ENCODE results near the gene ATF7.
"Not testable (repeated sequence)": the region's sequence is repeated elsewhere in the genome, so short reads cannot be mapped to it uniquely, and the experiment has no call there.

ATF7 gene

DNA sequence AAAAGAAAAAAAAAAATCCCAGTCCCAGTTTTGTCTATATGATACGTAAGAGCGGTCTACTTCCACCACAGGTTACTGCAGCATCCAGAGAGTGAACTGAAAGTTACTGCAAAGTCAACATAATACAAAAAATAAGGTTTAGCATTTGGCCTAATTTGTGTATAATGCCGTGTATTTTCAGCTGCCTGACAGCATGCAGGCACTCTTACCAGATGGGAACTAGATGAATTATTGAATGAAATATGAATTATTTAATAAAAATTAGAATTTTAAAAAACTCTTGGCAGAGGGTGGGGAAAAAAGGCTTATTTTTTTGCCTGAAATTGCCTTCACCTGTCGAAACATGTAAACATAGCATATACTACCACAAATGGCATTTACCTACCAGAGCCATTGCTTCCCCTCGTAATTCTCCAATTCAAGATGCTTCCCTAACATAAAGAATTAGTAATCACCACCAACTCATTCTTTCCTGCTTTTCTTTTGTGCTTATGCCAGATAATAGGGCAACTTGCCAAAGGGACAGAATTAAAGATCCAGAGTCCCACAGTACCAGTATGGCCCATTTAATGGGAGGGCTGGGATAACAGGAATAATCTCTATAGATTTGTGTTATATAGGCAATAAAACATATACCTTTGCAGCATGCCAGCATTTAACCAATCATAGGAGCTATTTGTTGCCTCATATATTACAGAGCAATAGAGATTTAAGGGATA, 31.1 kb downstream of the ATF7 start:
- DNase-seq: no peak

DNA sequence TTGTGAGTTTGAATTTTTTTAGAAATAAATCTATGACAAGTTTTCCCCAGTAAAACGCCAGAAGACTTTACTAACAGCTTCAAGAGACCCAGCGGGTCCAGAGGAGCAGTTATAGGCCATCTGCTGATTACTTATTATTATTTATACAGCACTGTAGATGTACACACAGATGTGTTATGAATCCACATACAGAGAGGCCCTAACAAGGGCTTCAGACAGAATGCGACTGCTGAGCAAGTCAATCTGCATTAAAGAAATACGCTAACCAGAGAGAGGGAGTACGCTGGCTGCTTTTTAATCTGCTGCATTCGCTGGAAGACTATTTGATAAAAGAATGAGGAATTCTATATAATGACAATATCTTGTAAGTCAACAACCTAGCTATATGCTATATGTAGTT, 32.5 kb downstream of the ATF7 start:
- no peak for DNase-seq

DNA sequence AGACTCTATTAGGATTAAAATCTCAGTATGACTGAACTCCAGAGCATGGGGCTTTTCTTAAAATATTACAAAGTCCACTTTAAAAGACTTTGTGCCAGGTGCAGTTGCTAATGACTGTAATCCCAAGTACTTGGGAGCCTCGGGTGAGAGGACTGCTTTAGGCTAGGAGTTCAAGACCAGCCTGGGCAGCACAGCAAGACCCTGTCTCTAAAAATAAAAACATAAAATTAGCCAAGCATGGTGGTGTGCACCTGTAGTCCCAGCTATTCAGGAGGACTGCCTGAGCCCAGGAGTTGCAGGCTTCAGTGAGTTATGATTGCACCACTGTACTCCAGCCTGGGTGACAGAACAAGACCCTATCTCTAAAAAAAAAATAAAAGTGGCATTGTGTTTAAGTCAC, 33.2 kb downstream of the ATF7 start:
- DNase-seq: no peak

DNA sequence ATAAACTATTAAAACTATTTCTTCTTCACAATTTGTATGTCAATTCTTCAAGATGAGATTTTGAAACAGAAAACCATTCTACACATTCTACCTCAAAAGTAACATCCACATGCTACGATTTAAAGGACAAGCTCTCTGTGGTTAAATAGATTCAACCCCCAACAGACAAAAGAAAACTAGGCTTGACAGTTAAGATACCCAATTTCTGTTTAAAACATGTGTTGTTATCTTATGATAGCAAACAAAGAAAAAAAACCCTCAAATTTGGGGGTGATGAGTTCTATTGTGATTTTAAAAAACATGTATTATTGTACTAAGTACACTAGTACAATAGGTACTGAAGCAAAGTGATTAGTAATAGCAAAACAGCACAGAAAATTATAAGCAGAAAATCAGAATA, 33.8 kb downstream of the ATF7 start:
- no peak for DNase-seq

DNA sequence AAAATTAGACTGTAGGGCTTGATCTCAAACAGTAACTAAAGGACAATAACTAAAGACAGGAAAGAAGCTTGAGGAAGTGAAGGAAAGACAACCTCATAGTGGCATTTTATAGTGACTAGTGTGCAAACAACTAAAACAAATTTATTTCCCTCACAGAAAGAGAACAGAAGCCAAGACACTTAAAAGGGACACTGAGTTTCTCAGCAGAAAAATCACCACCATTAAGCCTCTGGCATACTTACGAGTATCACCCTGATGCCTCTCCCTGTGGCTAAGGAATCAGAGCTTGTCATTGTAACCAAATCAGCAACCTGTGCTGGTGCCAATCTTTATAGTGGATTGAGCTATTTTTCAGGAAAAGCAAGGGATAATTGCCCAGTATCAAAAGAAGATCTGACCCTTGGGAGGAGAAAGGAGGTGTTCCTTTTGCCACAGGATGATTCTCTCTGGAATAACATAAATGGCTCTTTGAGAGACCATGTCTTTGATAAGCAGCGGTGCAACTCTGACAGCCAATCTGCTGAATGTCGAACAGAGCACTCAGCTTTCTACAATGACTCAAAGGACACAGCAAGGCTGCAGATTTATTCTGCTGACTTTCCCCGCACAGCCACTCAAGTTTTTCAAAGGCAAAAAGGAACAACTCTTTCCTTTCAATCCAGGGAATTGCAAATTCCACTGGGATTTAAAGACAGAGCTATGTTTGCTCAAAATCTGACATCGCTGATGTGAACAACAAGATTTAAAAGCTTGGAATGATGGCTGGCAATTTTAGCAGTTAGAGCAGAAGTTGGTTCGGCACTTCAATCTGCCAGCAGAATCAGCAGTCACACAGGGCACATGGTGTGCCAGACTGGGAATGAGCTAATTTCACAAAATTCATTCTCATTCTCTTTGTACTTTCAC, 34.6 kb downstream of the ATF7 start:
- no peak for DNase-seq

DNA sequence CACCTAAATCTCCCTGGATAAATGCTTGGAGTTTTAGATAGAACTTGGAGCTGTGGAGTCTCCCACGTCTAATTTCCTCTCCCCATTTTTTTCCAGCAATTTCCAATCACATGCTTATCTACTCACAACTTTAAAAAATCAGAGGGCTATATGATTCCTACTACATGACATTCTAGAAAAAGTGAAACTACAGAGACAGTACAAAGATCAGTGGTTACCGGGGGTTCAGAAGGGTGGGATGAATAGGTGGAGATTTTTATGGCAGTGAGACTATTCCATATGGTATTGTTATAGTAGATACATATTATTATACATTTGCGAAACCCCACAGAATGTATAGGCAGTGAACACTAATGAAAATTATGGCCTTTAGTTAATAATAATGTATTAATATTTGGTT, 35.5 kb downstream of the ATF7 start:
- DNase-seq: no peak

DNA sequence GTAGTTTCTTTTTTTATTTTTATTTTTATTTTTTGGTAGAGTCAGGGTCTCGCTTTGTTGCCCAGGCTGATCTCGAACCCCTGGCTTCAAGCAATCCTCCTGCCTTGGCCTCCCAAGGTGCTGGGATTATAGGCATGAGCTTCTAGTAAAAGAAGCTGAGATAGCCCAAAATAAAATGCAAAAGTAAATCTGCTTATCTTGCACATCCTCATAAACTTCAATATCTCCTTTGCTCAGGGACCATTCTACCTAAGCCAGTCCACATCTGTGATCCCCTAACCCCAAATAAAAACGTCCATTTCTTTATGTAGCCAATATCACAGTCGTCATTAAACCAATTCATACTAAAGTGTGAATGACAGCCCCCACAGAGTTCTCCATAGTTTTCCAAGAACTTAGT, 36.3 kb downstream of the ATF7 start:
- DNase-seq: no peak

DNA sequence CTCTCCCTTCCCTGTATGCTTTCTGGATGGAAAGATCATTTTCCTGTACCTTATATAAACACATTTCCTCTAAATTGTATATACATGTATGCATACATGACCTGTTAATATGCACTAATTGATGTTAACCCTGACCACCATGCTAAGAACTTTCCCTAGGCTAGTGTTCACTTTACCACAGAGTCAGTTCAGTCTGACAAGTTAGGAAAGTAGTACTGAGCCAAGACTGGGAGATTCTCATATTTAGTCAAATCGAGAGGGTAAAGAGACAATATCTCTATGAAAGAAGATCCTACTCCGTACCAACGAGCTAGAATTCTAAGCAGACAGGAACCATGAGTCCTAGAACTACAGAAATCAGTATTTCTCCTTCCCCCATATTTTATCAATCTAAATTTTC, 36.8 kb downstream of the ATF7 start:
- no peak for DNase-seq

DNA sequence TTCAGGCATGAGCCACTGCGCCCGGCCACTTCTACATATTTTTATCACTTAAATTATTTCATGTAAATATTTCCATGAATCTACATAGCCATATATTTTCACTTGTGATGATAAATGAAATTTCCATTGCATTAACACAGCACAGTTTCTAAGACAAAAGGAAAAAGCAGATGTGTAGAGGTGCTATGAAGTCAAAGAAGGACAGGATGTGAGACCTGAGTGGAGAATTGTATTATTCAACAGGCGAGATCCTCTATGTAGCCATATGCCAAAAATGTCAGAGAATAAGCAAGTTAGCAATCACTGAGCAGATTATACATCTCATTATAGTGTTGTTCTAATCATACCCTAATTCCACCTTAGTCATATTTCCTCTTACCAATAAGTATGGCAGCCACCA, 38.1 kb downstream of the ATF7 start:
- DNase-seq: no peak

DNA sequence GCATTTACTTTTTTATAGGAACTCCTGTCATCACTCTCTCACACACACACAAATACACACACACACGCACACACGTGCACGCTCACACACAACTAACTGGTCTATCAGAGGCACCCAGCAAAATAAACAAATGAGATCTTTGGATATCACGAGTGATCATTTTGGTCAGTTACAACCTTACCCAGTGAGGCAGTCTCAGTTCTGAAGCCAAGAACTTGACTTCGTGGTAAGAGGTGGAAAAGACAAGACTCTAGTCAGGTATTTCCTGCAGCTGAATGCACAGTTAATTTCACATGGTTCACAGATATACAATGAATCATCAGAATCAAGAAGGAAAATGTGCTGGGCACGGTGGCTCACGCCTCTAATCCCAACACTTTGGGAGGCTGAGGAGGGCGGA, 39.4 kb downstream of the ATF7 start:
- no peak for DNase-seq

DNA sequence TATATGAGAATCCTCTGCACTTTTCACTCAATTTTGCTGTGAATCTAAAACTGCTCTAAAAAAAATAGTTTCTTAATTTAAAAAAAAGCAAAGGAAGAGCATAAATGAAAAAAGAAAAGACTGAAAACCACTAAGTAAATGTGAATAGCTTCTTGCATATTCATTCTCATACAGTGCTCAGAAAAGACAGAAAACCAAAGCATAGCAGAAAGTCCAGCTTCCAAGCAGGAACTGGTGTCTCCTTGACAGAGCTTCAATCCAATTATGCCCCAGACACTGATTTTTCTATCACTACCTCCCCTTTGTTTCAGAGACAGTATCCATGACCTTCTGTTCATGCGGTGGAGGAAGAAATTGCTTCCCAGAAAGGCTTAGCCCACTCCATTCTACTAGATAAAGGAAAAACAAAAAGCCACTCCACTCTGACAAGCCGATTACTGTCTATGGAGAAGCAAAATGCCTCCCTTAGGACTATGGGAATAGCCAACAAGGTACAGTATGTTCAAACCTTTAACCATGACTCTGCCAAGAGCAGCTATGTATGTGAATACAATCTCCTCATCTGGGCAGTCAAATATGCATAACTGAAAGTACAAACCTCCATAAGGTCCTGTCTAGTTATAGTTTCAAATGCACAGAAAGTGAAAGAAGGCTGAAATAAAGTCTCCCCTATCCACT, 40.6 kb downstream of the ATF7 start:
- no peak for DNase-seq

DNA sequence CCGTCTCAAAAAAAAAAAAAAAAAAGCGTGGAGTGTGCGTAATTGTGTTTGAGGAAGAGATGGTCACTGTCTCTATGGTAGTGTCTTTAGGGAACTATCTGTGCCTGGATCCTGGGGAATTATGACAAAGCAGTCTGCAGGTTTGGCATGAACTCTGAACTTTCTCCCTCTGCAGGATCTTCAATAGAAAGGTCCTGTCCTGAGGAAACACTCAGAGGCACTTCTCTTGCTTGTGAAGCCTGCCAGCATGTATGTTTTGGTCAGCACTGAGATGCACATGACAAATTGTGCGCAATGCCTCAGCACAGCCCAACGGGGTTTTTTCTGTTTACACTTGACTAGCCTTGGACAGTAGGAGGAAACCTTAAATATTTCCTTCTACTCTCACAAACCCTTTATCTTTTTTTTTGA, 46.6 kb downstream of the ATF7 start:
- no peak for DNase-seq

DNA sequence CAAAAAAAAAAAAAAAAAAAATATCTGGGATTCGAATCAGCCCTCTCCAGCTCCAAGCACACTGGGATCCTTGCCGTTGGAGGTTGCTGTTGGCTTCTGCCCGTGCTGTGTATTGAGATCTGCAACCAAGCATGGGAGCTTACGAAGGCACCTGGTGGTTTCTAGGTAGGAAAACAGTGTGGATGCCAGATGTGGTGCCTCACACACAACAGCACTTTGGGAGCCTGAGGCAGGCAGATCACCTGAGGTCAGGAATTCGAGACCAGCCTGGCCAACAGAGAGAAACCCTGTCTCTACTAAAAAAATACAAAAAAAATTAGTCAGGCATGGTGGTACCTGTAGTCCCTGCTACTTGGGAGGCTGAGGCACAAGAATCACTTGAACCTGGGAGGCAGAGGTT, 47.4 kb downstream of the ATF7 start:
- DNase-seq: no peak

DNA sequence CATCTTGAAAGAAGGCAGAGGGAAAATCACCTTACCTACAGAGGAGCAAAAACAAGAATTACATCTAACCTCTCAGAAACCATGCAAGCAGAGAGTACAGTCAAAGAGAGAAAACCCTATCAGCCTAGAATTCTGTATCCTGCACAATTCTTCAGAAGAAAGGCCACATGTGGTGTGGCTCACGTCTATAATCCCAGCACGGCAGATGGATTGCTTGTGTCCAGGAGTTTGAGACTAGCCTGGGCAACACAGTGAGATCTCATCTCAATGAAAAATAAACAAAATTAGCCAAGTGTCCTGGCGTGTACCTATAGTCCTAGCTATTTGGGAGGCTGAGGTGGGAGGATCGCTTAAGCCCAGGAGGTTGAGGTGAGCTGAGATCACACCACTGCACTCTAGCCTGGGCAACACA, 48.2 kb downstream of the ATF7 start:
- DNase-seq: no peak

DNA sequence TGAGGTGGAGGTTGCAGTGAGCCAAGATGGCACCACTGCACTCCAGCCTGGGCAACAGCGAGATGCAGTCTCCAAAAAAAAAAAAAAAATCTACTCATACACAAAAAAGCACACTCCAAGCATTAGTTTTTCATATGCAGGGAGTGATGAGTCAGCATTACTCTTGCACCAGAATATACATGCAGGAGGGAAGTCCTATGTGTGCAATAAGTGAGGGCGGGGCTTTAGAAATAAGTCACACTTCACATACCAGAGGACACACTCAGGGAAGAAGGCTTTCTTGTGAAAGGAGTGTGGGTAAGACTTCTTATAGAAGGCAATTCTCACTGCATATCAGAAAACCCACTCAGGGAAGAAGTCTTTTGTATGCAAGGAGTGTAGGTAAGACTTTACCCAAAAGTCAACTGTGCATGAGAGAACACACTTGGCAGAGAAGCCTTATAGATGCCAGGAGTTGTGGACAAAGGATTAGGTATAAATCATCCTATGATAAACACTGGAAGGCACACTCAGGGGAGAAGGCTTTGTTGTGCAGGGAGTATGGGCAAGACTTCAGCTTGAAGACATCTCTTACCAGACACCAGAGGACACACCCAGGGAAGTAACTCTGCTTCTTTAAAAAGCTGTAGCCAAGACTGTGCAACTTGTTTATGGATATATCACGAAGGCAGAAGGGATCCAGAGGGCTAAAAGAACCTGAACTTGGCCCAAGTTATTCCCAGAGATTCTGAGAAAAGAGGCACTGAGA, 50.5 kb downstream of the ATF7 start:
- DNase-seq: no peak

DNA sequence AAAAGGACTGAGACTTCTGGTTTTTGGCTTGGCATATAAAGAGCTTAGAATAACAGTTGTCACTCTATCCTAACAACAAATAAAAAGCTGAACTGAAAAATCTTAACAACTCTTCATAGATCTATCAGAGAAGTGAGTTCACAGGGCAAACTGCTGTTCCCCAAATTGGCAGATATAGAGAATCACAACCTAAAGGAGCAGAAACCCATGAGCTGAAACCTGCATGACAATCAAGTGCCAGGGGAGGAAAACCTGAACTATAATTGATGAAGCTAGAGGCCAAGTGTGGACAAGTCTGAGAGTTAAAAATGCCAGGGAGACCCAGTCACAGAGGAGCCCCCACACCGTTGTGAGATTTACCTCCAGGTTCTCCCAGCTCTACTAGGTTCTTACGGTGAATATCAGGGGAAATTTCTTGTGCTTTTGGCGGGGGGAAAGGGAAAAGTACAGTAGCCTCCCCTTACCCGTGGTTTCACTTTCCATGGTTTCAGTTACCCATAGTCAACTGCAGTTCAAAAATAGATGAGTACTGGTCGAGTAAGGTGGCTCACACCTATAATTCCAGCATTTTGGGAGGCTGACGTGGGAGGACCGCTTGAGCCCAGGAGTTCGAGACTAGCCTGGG, 53.9 kb downstream of the ATF7 start:
- DNase-seq: no peak

DNA sequence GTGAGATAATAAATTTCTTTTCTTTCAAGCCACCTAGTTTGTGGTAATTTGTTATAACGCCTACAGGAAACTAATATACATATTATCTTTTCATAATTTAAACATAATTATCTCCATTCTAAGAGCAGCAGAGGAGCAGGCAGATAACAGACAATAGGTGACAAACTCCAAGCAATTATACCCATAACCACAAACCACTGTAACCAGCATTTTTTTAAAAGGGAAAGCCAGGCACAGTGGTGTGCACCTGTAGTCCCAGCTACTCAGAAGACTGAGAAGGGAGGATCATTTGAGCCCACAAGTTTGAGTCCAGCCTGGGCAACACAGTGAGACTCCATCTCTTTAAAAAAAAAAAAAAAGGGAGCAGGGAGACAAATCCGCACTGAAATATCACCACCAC, 54.9 kb downstream of the ATF7 start:
- DNase-seq: no peak

DNA sequence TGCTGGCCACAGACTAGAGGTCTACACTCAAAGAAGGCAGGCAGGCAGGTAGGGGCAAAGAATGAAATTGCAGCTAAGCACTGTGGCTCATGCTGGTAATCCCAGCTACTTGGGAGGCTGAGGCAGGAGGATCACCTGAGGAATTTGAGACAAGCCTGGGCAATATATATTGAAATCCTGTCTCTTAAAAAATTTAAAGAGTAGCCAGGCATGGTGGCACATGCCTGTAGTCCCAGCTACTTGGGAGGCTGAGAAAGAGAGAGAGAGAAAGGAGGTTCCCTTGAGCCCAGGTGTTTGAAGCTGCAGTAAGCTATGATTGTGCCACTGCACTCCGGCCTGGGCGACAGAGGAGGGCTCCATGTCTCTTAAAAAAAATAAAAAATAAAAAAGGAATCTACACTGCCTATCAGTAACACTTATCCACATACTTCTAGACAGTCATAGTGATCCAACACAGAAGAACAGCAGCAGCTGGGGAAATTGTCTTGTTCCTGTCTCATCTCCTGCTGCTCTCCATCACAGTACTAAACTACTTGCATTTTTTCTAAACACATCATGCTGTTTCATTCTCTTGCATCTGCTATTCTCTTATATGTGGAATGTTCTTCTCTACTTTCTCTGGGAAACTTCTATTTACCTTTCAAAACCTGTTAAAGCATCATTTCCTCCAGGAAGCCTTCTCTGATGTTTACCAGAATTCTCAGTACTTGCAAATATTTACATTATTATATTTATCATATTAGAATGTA, 57.2 kb downstream of the ATF7 start:
- no peak for DNase-seq

DNA sequence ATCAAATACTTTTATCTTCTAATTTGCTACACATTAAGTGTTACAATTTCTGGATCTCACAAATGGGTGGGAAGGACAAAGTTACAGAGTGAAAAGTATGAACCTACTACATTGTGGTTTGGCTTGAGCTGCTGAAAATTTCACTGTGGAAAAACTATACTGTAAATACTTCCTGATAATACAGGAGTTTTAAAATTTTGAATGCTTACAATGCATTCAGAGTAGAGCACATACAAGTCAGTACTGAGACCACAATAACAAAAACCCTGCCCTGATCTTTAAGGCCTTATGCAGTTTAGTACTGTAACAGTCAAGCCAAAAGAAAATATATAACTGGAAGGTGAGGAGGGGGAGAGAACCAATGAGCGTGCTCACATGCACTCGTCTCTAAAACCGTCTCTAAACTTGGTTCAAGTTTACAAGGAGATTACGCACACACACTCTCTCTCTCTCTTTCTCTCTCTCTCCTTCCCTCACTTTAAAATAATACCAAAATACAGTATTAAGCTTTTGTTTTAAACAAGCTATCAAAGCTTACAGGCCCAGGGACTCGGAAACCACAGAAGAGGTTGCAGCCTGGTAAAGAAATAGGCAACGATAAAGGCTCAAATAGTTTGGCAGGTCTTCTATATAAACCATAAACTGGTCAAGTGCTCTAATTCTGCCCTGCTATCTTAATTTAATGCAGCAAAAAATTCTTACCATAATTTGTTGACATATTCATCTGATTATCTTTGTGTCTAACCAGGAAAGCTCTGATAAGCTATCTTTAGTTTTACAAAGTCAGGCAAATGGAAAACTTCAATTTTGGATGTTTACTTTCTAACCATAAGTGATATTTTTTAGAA, 58.0 kb downstream of the ATF7 start:
- DNase-seq: no peak

DNA sequence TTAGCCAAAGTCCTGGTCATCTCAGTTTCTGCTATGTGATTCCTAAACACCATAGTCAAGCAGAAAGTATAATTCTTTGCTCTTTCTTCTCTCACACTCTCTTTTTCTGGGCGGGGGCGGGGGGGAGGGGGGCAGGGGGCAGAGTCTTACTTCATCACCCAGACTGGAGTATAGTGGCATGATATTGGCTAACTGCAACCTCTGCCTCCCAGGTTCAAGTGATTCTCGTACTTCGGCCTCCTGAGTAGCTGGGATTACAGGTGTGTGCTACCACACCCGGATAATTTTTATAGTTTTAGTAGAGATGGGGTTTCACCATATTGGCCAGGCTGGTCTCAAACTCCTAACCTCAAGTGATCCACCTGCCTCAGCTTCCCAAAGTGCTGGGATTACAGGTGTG, 60.8 kb downstream of the ATF7 start:
- DNase-seq: not testable (repeated sequence)

DNA sequence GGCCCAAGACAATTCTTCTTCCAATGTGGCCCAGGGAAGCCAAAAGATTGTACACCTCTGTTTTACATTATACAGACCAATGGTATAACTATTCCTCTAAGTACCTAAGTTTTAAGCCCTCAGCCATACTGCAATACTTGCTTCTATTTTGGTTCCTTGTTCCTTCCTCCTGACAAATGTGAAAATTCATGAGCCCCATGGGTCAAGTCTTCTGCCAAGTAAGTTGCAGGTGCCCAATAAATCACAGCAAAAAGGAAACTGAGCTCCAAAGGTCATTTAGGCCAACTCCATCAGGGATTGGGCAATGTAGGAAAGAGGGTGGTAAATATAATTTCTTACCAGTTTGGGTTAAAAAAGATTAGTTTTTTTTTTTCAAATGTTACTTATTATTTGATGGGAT, 61.2 kb downstream of the ATF7 start:
- DNase-seq: no peak
